GM18526 (cell line): ENCODE measurements around the gene SEMA5B.

Experiments
- POLR2A ChIP-seq: IDR thresholded peaks from 3 replicates; pipeline ENCODE4 v1.6.1; 2011; ENCODE audit not compliant: insufficient read length; ENCODE audit errors: extremely low read depth

Gene SEMA5B

GRCh38 chr3:123066896-123067688 lies 39.5 kb upstream of the SEMA5B start, which contains the start of gene PDIA5:
Gene PDIA5 (plus strand): TSS chr3:123067025. CDS start chr3:123067165, 140 bp downstream.
- peak; percentile 64 for TF ChIP-seq POLR2A

- TF ChIP-seq POLR2A: no peak
These were observed 39.0 kb upstream of the SEMA5B start for GRCh38 chr3:123066599-123066895.

DNA sequence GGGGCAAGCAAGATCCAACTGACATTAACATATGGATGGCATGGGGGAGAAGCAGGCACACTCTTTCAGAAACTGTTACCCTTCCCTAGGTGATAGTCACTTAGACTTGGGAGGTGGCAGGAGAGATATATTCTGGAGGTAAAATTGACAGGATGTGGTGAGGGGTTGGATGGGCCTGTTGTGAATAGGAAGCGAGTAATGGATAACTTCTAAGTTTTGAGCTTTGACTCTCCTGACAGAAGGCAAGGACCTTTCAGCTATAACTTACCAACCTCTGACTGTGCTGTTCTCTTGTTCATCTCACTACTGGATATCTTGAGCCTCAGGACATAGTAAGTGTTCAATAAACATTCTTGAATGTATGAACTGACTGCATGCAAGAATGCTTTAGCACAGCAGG lies 37.4 kb upstream of the SEMA5B start:
- TF ChIP-seq POLR2A: no peak

GRCh38 chr3:123064506-123064905 lies 36.9 kb upstream of the SEMA5B start:
- no peak for TF ChIP-seq POLR2A

GRCh38 chr3:123063034-123063433 lies 35.5 kb upstream of the SEMA5B start:
- no peak for TF ChIP-seq POLR2A

GRCh38 chr3:123061856-123062255 lies 34.3 kb upstream of the SEMA5B start:
- no peak for TF ChIP-seq POLR2A

DNA sequence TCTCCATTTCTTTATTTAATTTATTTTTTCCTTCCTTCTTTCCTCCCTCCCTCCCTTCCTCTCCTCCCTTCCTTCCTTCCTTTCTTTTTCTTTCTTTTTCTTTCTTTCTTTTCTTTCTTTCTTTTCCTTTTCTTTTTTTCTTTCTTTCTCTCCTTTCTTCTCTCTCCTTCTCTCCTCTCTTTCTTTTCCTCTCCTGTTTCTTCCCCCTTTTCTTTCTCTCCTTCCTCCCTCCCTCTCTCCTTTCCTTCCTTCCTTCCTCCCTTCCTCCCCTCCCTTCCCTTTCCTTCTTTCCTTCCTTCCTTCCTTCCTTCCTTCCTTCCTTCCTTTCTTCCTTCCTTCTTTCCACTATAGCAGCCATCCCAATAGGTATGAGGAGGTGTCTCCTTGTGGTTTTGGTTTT lies 32.5 kb upstream of the SEMA5B start:
- TF ChIP-seq POLR2A: no peak

- TF ChIP-seq POLR2A: no peak
These were observed 30.9 kb upstream of the SEMA5B start for GRCh38 chr3:123058505-123058904.

DNA sequence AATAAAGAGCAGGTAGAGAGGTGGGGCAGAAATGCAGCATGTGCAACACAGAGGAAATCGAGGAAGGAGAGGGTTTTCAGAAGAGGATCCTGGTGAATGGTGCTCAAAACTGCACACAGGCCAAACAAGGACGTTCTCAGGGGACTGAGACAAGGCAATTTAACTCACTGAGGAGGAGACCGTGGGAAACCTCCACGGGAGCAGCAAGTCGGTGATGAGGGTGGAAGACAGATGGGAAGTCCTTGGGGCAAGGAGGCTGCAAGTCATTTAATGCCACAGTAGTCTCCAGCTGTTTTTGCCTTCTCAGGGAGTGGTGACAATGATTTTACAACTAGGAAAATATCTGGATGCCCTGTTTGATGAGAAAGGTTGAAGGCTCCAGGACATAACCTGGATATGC lies 27.8 kb upstream of the SEMA5B start:
- no peak for TF ChIP-seq POLR2A

- TF ChIP-seq POLR2A: no peak
These were observed 27.4 kb upstream of the SEMA5B start for GRCh38 chr3:123054931-123055330.

- TF ChIP-seq POLR2A: no peak
These were observed 26.7 kb upstream of the SEMA5B start for GRCh38 chr3:123054109-123054778.

DNA sequence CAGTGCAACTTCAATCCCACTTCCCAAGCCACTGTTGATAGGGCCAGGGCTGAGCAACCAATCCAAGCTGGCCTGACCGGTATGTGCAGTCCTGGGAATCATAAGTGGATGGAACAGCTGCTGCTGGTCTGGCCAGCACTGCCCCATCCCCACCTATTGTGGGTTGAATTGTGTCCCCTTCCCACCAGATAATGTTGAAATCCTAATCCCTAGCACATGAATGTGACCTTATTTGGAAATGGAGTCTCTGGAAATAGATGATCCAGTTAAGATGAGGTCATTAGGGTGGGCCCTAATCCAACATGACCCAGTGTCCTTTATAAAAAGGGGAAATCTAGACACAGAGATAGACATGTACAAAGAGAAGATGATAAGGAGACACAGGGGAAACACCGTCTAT lies 25.5 kb upstream of the SEMA5B start:
- no peak for TF ChIP-seq POLR2A

GRCh38 chr3:123050666-123051065 lies 23.1 kb upstream of the SEMA5B start:
- no peak for TF ChIP-seq POLR2A

DNA sequence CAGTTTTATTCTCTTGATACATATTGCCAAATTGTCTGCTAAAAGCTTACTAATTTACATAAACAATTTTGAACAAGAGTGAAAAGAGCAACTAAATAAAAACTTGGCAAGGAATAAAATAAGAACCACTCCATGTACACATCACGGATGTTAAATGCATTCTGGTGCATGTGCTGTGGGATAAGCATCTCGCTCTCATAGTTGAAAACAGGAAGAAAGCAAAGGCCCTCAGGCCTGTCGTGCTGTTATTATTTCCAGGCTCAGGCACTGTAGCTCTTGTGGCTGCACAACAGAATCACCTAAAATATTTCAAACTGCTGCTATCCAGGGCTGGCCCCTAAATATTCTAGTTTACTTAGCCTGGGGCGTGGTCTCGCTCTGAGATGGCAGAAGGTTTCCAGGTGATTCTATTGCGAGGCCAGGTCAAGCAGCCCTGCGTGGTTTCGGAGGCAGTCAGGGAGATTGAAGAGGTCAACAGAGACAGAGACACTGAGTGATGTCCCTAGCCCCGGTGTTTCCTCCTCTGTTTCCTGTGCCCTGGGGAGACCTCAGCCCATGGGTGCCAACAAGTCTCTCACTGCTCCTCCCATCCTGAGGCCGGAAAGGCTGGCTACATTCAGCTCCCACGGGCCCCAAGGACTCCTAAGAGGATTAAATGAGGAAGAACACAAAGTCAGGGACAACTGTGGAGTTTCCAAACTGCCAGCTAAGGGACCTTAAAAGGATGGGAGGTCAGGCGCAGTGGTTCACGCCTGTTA lies 21.1 kb upstream of the SEMA5B start:
- TF ChIP-seq POLR2A: no peak

- no peak for TF ChIP-seq POLR2A
These were observed 19.4 kb upstream of the SEMA5B start for GRCh38 chr3:123047062-123047319.

DNA sequence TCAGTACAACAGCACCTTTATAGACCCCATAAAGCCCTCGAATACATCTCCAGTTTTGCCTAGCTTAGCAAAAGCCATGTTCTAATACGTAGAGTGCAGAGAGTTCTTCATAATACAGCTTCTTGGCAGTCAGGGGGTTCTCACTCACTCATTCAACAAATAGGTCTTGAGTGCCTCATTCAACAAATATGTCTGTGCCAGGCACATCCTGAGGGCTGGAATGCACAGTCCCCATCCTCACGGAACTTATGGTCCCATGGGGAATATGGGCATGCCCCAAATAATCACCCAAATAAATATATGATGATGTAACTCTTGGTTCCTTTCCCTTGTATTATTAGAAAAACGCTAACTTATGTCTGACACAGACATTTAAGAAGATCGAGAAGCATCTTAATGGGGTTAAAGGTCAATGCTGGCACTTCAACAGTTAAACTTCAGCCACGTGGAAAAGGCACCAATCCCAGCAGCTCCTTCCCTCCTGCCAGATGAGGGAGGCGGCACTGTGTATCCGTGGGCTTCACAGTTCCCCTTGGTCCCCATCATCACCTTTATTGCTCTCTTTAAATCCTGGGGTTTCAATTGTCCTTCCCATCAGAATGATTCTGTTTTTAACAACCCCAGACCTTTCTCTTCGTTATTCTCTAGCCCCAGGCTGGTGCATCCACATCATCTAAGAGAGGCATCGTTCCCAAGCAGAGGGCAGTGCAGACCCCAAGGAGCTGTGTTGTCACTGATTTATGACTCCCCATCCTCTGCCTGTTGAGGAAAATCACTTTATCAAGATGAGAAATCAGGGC lies 18.9 kb upstream of the SEMA5B start:
- TF ChIP-seq POLR2A: no peak
